ENCODE results near the gene PIP5KL1. TPM values are rescaled to one million over a fixed set of nuclear protein-coding genes. Genes with fewer than 3 reads are reported as not detected.

Gene PIP5KL1
- total and polyA plus RNA-seq, 7 experiments from 2014 or later, result 0.17 to 2.9 (median 1.9) TPM; not detected in 1

Other genes starting within 250 kb of the PIP5KL1 start
- under 1 TPM in 3 of 5 experiments, not detected in 2; 0.22 to 0.38 (median 0.27) TPM for gene CFAP157, start 223.8 kb downstream of the PIP5KL1 start, total RNA-seq
- gene CFAP157, start 223.8 kb downstream of the PIP5KL1 start, polyA plus RNA-seq, result under 1 TPM; 0.11 to 0.20 TPM
- 1 to 10 TPM; 7.8 to 9.5 (median 8.6) TPM for gene PTRH1, start 215.1 kb downstream of the PIP5KL1 start, total RNA-seq
- gene PTRH1, start 215.1 kb downstream of the PIP5KL1 start, polyA plus RNA-seq, result 10 to 100 TPM; 17.0 to 28.7 TPM
- 1 to 10 TPM in 4 of 5 experiments, under 1 TPM in 1; 0.29 to 9.9 (median 4.6) TPM for gene TTC16, start 214.7 kb downstream of the PIP5KL1 start, total RNA-seq
- gene TTC16, start 214.7 kb downstream of the PIP5KL1 start, polyA plus RNA-seq, result 1 to 10 TPM in 1 of 2 donors, under 1 TPM in 1; 0.73 to 1.7 TPM
- 10 to 100 TPM in 4 of 5 experiments, 1 to 10 TPM in 1; 9.5 to 22.3 (median 10.8) TPM for gene TOR2A, start 195.5 kb downstream of the PIP5KL1 start, total RNA-seq
- 10 to 100 TPM; 16.6 to 20.2 TPM for gene TOR2A, start 195.5 kb downstream of the PIP5KL1 start, polyA plus RNA-seq
- 10 to 100 TPM; 26.1 to 68.3 (median 51.9) TPM for gene SH2D3C, start 152.1 kb downstream of the PIP5KL1 start, total RNA-seq
- 10 to 100 TPM; 20.9 to 72.9 TPM for gene SH2D3C, start 152.1 kb downstream of the PIP5KL1 start, polyA plus RNA-seq
- gene CDK9, start 144.7 kb downstream of the PIP5KL1 start, total RNA-seq, result 100 to 1,000 TPM; 110 to 135 (median 134) TPM
- 10 to 100 TPM; 37.5 to 65.9 TPM for gene CDK9, start 144.7 kb downstream of the PIP5KL1 start, polyA plus RNA-seq
- 100 to 1,000 TPM in 2 of 5 experiments, 10 to 100 TPM in 3; 90.4 to 123 (median 95.4) TPM for gene FPGS, start 127.9 kb downstream of the PIP5KL1 start, total RNA-seq
- gene FPGS, start 127.9 kb downstream of the PIP5KL1 start, polyA plus RNA-seq, result 10 to 100 TPM; 37.3 to 51.4 TPM
- 10 to 100 TPM in 4 of 5 experiments, 1 to 10 TPM in 1; 6.2 to 25.8 (median 12.5) TPM for gene ENG, start 76.1 kb downstream of the PIP5KL1 start, total RNA-seq
- gene ENG, start 76.1 kb downstream of the PIP5KL1 start, polyA plus RNA-seq, result 1 to 10 TPM; 4.5 to 6.4 TPM
- gene AK1, start 53.1 kb downstream of the PIP5KL1 start, total RNA-seq, result 10 to 100 TPM; 33.2 to 64.9 (median 51.6) TPM
- under 1 TPM; 0.09 to 0.21 TPM for gene AK1, start 53.1 kb downstream of the PIP5KL1 start, polyA plus RNA-seq
- 100 to 1,000 TPM in 3 of 5 experiments, 10 to 100 TPM in 2; 63.0 to 125 (median 107) TPM for gene ST6GALNAC6, start 31.2 kb downstream of the PIP5KL1 start, total RNA-seq
- 10 to 100 TPM; 28.3 to 34.5 TPM for gene ST6GALNAC6, start 31.2 kb downstream of the PIP5KL1 start, polyA plus RNA-seq
- gene ST6GALNAC4, start 13.7 kb downstream of the PIP5KL1 start, total RNA-seq, result 10 to 100 TPM; 28.0 to 51.0 (median 36.1) TPM
- 10 to 100 TPM; 20.0 to 21.7 TPM for gene ST6GALNAC4, start 13.7 kb downstream of the PIP5KL1 start, polyA plus RNA-seq
- gene DPM2, start 7.1 kb upstream of the PIP5KL1 start, total RNA-seq, result 10 to 100 TPM; 29.1 to 84.4 (median 56.8) TPM
- gene DPM2, start 7.1 kb upstream of the PIP5KL1 start, polyA plus RNA-seq, result 10 to 100 TPM; 29.3 to 39.5 TPM
- 100 to 1,000 TPM; 252 to 664 (median 347) TPM for gene EEIG1, start 50.2 kb upstream of the PIP5KL1 start, total RNA-seq
- 100 to 1,000 TPM; 124 to 297 TPM for gene EEIG1, start 50.2 kb upstream of the PIP5KL1 start, polyA plus RNA-seq
- 10 to 100 TPM; 10.7 to 13.3 (median 11.8) TPM for gene NAIF1, start 136.5 kb upstream of the PIP5KL1 start, total RNA-seq
- gene NAIF1, start 136.5 kb upstream of the PIP5KL1 start, polyA plus RNA-seq, result 10 to 100 TPM in 1 of 2 donors, 1 to 10 TPM in 1; 8.6 to 14.8 TPM
- 10 to 100 TPM; 12.4 to 26.3 (median 15.1) TPM for gene SLC25A25, start 137.5 kb upstream of the PIP5KL1 start, total RNA-seq
- 10 to 100 TPM in 1 of 2 donors, 1 to 10 TPM in 1; 8.4 to 14.7 TPM for gene SLC25A25, start 137.5 kb upstream of the PIP5KL1 start, polyA plus RNA-seq
- 10 to 100 TPM; 52.0 to 70.8 (median 61.3) TPM for gene PTGES2, start 197.0 kb upstream of the PIP5KL1 start, total RNA-seq
- 10 to 100 TPM; 32.3 to 36.1 TPM for gene PTGES2, start 197.0 kb upstream of the PIP5KL1 start, polyA plus RNA-seq
- not detected for gene LCN2, start 218.7 kb upstream of the PIP5KL1 start, total RNA-seq
- not detected for gene LCN2, start 218.7 kb upstream of the PIP5KL1 start, polyA plus RNA-seq
- gene BBLN, start 229.5 kb upstream of the PIP5KL1 start, total RNA-seq, result 10 to 100 TPM; 42.7 to 87.8 (median 48.0) TPM
- 100 to 1,000 TPM in 1 of 2 donors, 10 to 100 TPM in 1; 99.2 to 102 TPM for gene BBLN, start 229.5 kb upstream of the PIP5KL1 start, polyA plus RNA-seq

Data from naive thymus-derived CD4-positive, alpha-beta T cell (primary cell).